SKM-1 (cell line): Measurements from ENCODE around the gene POLA2.
"Not testable (repeated sequence)": the region's sequence is repeated elsewhere in the genome, so short reads cannot be mapped to it uniquely, and the experiment has no call there.

Experiments
- DNase-seq: peaks from one replicate; lab custom pipeline; 2025; ENCODE audit not compliant: unreplicated experiment; lab: John Stamatoyannopoulos, UW

POLA2 gene, protein sequence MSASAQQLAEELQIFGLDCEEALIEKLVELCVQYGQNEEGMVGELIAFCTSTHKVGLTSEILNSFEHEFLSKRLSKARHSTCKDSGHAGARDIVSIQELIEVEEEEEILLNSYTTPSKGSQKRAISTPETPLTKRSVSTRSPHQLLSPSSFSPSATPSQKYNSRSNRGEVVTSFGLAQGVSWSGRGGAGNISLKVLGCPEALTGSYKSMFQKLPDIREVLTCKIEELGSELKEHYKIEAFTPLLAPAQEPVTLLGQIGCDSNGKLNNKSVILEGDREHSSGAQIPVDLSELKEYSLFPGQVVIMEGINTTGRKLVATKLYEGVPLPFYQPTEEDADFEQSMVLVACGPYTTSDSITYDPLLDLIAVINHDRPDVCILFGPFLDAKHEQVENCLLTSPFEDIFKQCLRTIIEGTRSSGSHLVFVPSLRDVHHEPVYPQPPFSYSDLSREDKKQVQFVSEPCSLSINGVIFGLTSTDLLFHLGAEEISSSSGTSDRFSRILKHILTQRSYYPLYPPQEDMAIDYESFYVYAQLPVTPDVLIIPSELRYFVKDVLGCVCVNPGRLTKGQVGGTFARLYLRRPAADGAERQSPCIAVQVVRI

DNA sequence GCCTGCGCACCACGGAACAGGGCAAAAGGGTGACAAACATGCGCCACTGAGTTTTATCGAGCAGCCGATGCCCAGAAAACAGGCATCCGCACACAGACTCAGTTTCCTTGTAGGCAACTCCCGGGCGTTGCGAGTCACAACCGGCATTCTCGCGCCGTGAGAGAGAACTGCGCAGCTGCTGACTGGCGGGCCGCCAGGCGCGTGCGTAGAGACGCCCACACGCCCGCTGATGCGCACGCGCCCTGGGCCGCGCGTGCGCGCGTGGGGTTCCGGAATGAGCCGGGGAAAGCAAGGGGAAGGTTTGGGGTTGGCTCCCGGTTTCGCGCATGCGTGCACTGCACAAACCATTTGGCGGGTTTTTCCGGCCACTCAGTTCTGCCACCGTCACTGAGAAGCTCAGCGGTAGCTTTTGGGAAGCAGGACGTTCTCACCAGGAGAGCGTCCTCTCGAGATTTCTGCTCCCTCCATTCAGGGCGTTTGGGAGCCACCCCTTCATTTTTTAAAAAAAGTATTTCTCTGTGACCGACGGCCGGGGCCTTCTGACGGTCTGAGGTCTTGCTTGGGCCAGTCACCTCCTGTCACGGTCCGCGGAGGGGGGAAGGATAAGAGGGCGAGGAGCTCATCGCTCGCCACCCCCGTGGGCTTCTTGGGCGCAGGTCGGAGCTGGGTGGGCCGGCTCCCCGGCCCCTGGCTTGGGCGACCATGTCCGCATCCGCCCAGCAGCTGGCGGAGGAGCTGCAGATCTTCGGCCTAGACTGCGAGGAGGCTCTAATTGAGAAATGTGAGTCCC, at the start of gene POLA2:
POLA2 (plus strand) TSS at position 372 of the 790 bp plus-strand sequence; CDS start at position 703, 331 bp downstream.
- DNase-seq, result peak; percentile 84

DNA sequence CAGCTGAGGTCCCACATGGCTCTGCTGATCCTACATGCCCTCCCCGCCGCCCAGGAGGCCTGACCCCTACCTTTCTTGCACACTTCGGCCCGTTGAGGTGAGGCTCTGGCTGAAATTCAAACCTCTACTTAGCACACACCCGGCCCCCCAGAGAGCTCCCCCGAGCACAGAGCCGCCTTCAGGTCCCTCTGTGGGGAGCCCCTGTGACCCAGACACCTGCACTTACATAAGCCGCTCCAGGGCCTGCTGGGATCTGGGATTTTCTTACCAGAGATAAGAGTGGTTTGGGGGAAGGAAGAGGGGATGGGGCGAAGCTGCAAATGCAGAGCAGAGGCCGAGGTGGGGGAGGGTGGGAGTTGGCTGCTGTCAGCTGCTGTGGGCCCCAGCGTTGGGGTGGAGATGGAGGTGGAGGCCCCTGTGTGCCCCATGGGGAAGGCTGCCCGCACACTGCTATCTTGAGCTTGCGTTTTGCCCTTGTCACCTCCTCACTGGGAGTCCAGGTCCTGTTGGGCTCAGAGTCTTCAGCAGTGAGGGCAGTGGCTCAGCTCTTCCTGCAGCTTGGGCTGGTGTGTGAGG, 49.4 kb upstream of the POLA2 start:
- DNase-seq, result no peak

DNA sequence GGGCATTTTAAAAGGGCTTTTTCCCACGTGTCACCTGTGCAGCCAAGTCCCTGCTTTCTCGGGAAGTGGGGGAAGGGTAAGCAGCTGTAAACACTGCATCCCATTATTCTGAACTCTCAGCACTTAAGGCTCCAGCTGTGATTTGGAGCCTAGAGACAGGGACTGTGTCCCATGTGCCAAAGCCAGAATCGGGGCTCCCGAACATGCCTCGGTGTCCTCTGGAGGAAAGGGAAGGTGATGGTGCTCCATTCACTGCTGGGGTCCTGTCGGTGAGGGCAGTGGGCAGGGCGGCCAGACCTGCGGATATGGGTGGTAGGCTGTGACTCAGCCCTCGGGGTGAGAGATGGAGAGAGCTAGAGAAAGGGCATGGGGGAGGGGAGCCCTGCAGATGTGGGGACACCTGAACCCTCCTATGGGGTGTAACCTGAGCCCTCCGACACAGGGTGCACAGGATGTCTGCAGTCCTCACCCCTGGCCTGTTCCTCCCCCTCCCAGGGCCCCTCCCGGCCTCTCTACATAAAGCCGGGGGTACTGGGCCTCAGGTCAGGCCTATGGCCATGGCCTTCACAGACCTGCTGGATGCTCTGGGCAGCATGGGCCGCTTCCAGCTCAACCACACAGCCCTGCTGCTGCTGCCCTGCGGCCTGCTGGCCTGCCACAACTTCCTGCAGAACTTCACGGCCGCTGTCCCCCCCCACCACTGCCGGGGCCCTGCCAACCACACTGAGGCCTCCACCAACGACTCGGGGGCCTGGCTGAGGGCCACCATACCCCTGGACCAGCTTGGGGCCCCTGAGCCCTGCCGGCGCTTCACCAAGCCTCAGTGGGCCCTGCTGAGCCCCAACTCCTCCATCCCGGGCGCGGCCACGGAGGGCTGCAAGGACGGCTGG, 48.2 kb upstream of the POLA2 start:
- DNase-seq, result peak; percentile 49

DNA sequence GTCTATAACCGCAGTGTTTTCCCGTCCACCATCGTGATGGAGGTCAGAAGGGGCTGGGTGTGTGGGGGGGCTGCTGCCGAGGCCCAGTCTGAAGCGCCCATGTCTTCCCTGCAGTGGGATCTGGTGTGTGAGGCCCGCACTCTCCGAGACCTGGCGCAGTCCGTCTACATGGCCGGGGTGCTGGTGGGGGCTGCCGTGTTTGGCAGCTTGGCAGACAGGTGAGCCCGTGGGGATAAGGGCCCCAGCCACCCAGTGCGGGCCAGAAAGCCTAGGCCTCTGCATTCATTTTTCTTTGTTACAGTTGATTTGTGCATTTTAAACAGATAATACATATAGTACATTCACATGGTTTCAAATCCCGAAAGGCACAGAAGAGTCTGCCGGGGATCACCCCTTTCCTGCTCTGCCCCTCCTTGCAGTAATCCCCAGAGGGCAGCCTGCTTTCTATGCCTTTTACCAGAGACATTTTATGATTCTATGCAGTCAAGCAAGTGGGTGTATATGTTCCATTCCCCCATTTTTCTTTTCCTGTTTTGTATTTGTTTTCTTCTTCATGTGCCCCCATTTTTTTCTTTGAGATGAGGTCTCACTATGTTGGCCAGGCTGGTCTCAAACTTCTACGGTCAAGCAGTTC, 47.4 kb upstream of the POLA2 start:
- DNase-seq, result no peak

DNA sequence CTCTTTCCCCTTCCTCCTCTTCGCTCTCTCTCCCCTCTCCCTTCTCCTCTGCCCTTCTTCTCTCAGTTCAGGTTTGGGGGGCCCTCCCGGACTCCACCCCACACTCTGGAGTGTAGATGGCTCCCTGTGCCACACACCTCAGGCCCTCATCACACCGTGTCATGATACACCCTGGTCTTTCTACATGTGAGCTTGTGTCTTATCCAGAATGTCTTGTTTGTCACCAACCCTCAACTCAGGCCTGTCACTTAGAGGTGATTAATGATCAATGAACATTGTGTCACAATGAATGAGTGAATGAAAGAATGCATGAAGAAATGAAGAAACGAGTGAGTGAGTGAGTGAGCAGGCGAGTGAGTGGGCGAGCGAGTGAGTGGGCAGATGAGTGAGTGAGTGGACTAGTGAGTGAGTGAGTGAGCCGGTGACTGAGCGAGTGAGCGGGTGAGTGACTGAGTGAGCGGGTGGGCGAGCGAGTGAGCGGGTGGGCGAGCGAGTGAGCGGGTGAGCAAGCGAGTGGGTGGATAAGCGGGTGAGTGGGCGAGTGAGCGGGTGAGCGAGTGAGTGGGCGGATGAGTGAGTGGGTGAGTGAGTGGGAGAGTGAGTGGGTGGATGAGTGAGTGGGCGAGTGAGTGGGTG, 46.2 kb upstream of the POLA2 start:
- DNase-seq, result no peak

DNA sequence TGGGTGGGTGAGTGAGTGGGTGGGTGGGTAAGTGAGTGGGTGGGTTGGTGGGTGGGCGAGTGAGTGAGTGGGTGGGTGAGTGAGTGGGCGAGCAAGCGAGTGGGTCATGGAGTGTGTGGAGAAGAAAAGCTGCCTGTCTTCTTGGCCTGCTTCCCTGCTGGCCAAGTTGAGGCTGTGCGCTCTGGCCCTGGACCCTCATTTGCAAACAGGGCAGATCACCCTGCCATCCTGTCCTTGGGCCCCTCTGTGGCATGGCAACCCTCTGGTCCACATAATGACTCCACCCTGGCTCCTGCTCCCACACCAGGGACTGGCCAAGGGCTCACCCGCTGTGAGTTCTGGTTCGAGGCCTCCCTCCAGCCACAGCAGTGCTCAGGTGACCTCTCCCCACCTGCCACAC, 44.9 kb upstream of the POLA2 start:
- DNase-seq, result no peak

DNA sequence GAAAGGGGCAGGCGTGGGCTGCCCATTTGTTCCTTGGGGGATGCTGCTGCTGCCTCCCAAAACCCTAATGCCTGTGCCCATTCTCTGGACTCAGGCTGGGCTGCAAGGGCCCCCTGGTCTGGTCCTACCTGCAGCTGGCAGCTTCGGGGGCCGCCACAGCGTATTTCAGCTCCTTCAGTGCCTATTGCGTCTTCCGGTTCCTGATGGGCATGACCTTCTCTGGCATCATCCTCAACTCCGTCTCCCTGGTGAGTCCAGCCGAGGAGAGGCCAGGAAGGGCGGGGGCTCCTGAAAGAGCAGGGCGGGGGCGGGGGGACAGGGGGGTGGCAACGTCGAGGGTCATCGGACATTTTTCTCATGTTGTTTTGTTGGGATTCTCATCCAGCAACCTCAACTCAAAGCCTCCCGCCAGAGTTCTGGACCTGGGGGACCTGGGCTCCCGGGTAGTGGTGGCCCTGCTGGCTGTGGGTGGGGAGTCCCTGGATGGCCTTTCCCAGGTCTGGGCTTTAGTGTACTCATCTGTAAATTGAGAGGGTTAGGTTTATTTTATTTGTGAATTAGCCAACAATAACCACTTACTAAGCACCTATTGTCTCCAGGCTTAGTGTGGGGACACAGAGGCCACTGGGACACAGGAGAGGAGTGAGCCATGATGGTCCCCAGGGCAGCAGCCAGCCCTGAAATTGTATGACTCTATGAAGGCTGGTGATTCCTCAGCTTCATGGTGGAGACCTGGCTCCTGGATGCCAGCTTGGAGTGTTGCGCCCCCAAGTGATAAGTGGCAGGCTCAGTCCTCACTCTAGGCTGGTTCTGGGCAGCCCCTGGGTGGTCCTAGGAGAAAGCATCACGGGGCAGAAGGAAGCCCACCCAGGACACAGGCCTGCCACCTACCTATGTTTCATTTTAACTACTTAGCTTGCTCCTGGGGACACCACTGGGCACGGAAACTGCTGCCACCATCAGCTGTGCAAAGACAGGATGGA, 44.0 kb upstream of the POLA2 start:
- DNase-seq, result no peak

DNA sequence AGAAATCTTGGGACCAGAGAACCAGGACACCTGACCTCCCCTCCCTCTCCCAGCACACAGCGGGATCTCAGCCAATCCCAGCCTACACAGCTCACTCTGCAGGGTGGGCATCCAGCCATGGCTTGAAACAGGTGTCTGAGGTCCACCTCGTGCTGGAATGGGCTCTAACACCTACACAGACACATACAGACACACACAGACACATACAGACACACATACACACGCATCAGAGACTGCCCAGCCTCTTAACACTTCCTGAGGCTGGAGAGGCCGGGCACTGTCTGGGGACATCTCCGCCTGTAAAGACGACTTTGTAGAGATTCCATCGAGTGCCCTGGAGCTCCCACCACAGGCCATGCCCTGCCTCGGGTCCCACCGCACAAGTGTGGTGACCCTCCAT, 43.3 kb upstream of the POLA2 start:
- DNase-seq, result no peak

DNA sequence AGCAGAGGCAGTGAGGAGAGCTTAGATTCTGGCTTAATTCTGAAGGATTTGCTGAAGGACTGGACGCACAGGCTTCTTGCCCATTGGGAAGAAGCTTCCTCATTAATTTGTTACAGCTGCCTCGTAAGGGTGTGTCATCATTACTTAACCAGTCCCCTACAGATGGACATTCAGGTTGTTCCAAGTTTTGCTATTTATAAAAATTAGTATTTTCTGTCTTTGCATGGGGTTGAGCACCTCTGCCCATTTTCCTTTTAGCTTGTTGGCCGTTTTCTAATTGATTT, 41.9 kb upstream of the POLA2 start:
- no peak for DNase-seq

DNA sequence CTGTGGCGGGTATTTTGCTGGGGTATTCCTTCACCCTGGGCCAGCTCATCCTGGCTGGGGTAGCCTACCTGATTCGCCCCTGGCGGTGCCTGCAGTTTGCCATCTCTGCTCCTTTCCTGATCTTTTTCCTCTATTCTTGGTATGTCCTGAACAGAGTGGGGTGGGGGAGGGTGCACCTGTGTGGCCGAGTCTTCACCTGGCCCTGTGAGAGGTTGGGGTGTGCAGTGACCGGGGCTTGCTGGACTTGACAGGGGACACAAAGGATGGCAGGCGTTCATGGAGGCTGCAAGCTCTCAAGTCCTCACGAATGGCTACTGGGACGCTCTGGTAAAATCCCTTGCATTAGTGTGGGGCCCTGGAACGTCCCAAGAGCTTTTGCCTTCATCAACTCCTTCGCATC, 40.7 kb upstream of the POLA2 start:
- DNase-seq, result no peak

DNA sequence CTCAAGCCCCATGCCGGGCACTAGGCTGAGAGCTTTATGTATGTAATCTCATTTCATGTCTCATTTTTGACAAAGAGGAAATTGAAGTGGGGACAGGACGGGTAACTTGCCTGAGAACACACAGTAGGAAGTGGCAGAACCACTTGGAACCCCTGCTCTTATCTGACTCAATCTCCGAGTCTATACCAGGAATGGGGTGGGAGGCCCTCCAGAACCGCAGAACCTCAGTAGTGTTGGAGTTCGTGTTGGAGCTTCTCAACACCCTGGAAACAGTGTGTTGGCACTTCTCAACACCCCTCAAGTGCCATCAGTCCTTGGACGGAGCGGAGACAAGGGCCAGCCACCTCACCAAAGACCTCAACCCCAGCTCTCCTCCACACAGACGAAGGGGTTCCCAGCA, 38.8 kb upstream of the POLA2 start:
- DNase-seq, result no peak

DNA sequence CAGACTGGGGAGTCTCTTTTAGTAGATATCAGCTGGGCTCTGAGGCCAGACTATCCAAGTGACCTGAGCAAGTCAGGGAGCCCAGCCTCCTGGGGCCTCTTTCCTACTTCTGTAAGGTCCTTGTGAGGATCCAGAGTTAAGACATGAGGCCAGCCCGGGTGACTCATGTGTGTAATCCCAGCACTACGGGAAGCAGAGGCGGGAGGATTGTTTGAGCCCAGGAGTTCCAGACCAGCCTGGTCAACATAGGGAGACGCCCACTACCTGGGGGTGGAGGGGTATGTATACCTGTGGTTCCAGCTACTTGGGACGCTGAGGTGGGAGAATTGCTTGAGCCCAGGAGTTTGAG, 36.9 kb upstream of the POLA2 start:
- peak; percentile 13 for DNase-seq

DNA sequence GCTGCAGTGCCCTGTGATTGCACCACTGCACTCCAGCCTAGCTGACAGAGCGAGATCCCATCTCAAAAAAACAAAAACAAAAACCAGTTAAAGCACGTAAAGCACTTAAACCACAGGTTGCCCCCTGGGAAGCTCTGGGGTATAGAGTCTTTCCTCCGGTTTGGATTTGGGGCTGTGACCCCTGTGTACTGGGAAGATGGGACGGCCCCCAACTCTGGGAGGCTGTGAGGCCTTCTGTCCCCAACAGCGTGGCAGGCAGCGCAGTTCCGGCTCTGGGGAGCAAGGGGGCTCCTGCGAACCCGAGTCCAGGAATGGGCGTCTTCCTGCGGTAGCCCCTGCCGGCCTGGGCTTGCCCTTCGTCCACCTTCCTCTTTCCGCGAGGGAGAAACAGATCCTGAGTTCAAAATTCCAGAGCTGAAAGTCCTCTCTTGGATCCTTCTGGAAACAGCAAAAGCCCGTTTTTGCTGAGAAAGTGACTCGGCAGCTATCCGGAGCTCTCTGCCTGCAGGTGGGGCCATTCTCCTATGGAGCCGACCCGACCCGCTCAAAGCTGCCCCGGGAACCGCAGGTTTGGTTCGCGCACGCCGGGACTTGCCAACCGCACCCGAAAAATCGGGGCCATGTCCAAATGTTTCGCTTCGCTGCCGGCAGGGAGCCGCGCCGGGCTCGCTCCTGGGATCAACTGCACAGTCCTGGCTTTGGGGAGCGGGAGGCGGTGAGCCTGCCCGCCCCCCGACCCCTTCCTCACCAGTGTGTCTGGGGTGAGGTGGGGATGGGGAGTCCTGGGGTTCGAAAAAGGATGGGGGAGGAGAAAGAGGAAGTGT, 36.3 kb upstream of the POLA2 start:
- peak; percentile 35 for DNase-seq

DNA sequence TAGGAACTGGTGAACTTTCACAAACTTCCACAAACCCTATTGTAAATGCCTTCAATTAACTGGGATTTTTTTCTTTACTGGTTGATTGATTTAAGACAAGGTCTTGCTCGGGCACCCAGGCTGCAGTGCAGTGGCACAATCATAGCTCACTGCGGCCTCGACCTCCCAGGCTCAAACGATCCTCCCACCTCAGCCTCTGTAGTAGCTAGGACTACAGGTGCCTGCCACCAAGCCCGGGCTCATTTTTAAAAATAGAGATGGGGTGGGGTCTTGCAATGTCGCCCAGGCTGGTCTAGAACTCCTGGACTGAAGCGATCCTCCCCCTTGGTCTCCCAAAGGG, 35.7 kb upstream of the POLA2 start:
- no peak for DNase-seq

DNA sequence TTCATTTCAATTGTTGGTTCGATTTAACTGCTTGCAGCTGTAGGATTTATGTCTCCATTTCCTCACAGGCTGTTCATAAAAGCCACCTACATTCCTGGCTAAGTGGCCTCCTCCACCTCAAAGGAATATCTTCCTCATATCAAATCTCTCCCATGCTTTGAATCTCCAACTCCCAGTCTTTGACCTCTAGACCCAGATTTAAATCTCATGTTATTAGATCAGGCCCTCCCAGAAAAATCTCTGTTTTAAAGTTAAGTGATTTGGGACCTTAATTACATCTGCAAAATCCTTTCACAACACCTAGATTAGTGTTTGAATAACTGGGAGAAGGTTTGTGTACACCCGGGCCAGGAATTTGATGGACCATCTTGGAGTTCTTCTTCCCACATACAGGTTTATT, 33.9 kb upstream of the POLA2 start:
- DNase-seq, result no peak

DNA sequence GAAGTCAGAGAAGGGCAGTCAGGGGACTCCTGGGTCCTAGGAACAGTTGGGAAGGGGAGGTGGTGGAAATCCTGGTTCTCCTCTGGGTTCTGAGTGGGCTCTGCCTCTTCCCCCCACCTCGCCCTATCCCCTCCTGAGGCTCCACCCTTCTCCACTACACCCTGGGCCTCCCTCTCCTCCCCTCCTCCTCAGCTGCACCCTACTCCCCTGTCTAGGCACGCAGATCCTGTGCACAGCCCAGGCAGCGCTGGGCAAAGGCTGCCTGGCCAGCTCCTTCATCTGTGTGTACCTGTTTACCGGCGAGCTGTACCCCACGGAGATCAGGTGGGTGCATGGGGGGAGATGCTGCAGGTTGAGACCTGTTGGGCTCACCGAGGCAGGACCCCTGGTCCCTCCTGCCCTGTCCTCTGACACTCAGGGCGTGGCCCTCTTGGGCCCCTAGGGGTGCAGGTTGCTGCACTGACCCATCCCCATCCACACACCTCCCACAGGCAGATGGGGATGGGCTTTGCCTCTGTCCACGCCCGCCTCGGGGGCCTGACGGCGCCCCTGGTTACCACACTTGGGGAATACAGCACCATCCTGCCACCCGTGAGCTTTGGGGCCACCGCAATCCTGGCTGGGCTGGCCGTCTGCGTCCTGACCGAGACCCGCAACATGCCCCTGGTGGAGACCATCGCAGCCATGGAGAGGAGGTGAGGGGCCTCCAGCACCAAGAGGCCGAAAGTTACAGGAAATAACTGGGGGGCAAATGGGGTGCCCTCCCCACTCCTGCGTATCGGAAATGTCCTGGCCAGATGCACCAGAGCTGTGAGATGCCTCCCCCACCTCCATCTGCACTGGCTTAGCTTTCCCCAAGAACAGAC, 25.3 kb upstream of the POLA2 start:
- no peak for DNase-seq

DNA sequence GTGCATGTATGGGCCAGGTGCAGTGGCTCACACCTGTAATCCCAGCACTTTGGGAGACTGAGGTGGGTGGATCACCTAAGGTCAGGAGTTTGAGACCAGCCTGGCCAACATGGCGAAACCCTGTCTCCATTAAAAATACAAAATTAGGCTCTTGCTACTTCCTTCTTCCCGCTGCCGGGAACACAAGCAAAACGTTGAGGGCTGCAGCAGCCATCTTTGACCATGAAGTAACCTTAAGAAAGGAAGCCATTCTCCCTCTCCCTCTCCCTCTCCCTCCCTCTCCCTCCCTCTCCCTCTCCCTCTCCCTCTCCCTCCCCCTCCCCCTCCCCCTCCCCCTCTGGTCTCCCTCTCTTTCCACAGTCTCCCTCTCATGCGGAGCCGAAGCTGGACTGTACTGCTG, 23.5 kb upstream of the POLA2 start:
- not testable (repeated sequence) for DNase-seq
